HCT116 (cell line): ENCODE results near the gene ITPKB. TPM values are rescaled to one million over a fixed set of nuclear protein-coding genes. Genes with fewer than 3 reads are reported as not detected.

Source experiments
- ATAC-seq: fragments of 200-7000 bp; cut with Tn5 transposase; 2 replicates; pipeline ENCODE4 v1.9.1; 2020; ENCODE audit warnings: mild to moderate bottlenecking, moderate library complexity
- BruUV-seq: library from RNA; stranded (reverse); fragments of 400-500 nt; replicated peaks from 2 replicates; lab custom pipeline; 2021; lab: Mats Ljungman, UMichigan
- CTCF ChIA-PET: fragments of 300-600 bp; sonication (Branson Sonifier 250); formaldehyde crosslinking; loops from one replicate; lab custom pipeline; 2021; ENCODE audit warnings: antibody characterized with exemption; lab: Charles Lee
- POLR2A ChIA-PET: fragments of 300-600, 350-600 bp; sonication (Branson Sonifier 250); formaldehyde crosslinking; loops from one replicate; lab custom pipeline; 2021; ENCODE audit warnings: antibody characterized with exemption; lab: Charles Lee
- RAD21 ChIA-PET, 2 experiments: fragments of 300-600 bp; sonication (Branson Sonifier 250); formaldehyde crosslinking; loops; one replicate each; lab custom pipeline; 2023; ENCODE audit warnings: low total read pairs in 2 of 2; ENCODE audit not compliant: uncharacterized antibody in 2 of 2, unreplicated experiment in 2 of 2, low non-redundant PET in 1 of 2; lab: Charles Lee
- DNase-seq: peaks from one replicate; pipeline ENCODE4 v3.0.0-alpha.2; 2010; ENCODE audit warnings: low read depth, low spot score
- H2AFZ ChIP-seq: fragments of 200-600 bp; shearing (Covaris generic), sonication (generic); 2 replicates; pipeline ENCODE4 v1.6.1; 2017; ENCODE audit warnings: low read depth, mixed run types, mixed read lengths, antibody characterized with exemption, low read length; ENCODE audit not compliant: poor library complexity, severe bottlenecking
- H3K27ac ChIP-seq: 2 replicates; pipeline ENCODE4 v1.5.1; 2012; ENCODE audit warnings: low read depth, low read length
- H3K27me3 ChIP-seq: fragments of 200-600 bp; sonication (generic); 2 replicates; pipeline ENCODE4 v1.6.1; 2016; ENCODE audit warnings: mixed run types, low read length, mixed read lengths; ENCODE audit not compliant: insufficient read depth
- H3K36me3 ChIP-seq, 2 experiments: fragments of 200-500 bp in 1 of 2; fragments of 200-600 bp in 1 of 2; sonication (Bioruptor generic) in 1 of 2; sonication (generic) in 1 of 2; 2 replicates each; pipeline versions ENCODE4 v1.5.1 to v1.6.1; 2014 to 2016; ENCODE audit warnings: low read length in 2 of 2, inconsistent platforms in 1 of 2, mixed read lengths in 1 of 2, mixed run types in 1 of 2; ENCODE audit not compliant: insufficient read depth in 2 of 2, control insufficient read depth in 1 of 2
- H3K4me1 ChIP-seq, 2 experiments: fragments of 200-600 bp in 1 of 2; sonication (generic) in 1 of 2; 2 replicates each; pipeline versions ENCODE4 v1.5.1 to v1.6.1; 2012 to 2017; ENCODE audit warnings: low read length in 2 of 2, inconsistent platforms in 1 of 2, mild to moderate bottlenecking in 1 of 2, mixed read lengths in 1 of 2, mixed run types in 1 of 2, moderate library complexity in 1 of 2; ENCODE audit not compliant: insufficient read depth in 2 of 2, control insufficient read depth in 1 of 2
- H3K4me2 ChIP-seq: fragments of 200-600 bp; sonication (generic); 2 replicates; pipeline ENCODE4 v1.6.1; 2017; ENCODE audit warnings: mixed run types, low read length, mixed read lengths
- H3K4me3 ChIP-seq, 2 experiments: fragments of 200-600 bp in 1 of 2; sonication (generic) in 1 of 2; replicated peaks in 1 of 2; 2 replicates each; pipeline ENCODE4 v1.5.1; 2011 to 2016; ENCODE audit warnings: low read length in 2 of 2, control low read depth in 1 of 2, low read depth in 1 of 2, mild to moderate bottlenecking in 1 of 2, mixed read lengths in 1 of 2, mixed run types in 1 of 2
- H3K79me2 ChIP-seq: fragments of 200-600 bp; sonication (generic); 2 replicates; pipeline ENCODE4 v1.6.1; 2017; ENCODE audit warnings: mild to moderate bottlenecking, mixed run types, low read length, moderate library complexity, mixed read lengths; ENCODE audit not compliant: insufficient read depth
- H3K9ac ChIP-seq: fragments of 200-600 bp; sonication (generic); 2 replicates; pipeline ENCODE4 v1.6.1; 2016; ENCODE audit warnings: low read length, mixed read lengths
- H3K9me2 ChIP-seq: fragments of 200-600 bp; sonication (generic), shearing (Covaris generic); 2 replicates; pipeline ENCODE4 v1.6.1; 2017; ENCODE audit warnings: mixed run types, mild to moderate bottlenecking, moderate library complexity; ENCODE audit not compliant: insufficient read depth
- H3K9me3 ChIP-seq, 2 experiments: fragments of 200-500 bp in 1 of 2; fragments of 200-600 bp in 1 of 2; sonication (Bioruptor generic) in 1 of 2; sonication (generic) in 1 of 2; 2 replicates each; pipeline ENCODE4 v1.6.1; 2014 to 2017; ENCODE audit warnings: low read length in 2 of 2, mixed read lengths in 2 of 2, inconsistent platforms in 1 of 2, low read depth in 1 of 2, mild to moderate bottlenecking in 1 of 2, mixed run types in 1 of 2, moderate library complexity in 1 of 2; ENCODE audit not compliant: control insufficient read depth in 1 of 2, insufficient read depth in 1 of 2
- H4K20me1 ChIP-seq: fragments of 200-600 bp; sonication (generic), shearing (Covaris generic); 2 replicates; pipeline ENCODE4 v1.6.1; 2017; ENCODE audit warnings: mixed run types, mild to moderate bottlenecking, moderate library complexity; ENCODE audit not compliant: insufficient read depth
- CEBPB ChIP-seq: IDR thresholded peaks from 2 replicates; pipeline ENCODE4 v1.6.1; 2012; ENCODE audit warnings: low read depth
- EZH2phosphoT487 ChIP-seq: fragments of 200-600 bp; IDR thresholded peaks from 2 replicates; pipeline ENCODE4 v1.6.1; 2018; ENCODE audit warnings: antibody characterized with exemption, borderline replicate concordance
- POLR2AphosphoS5 ChIP-seq: IDR thresholded peaks from 2 replicates; pipeline ENCODE4 v1.6.1; 2011; ENCODE audit warnings: mild to moderate bottlenecking, low read depth, low read length, moderate library complexity
- intact Hi-C: fragments of 100-400 bp; cut with micrococcal nuclease; formaldehyde crosslinking; loops from 2 replicates; pipeline ENCODE4 v1.10.0; 2022
- total RNA-seq: library from RNA; stranded (reverse); gene quantifications from one replicate; pipeline ENCODE4 v1.2.1, GENCODE V29; 2021; ENCODE audit not compliant: unreplicated experiment

Gene ITPKB
- total RNA-seq, 1 experiment from 2014 or later: 4.4 TPM

DNA sequence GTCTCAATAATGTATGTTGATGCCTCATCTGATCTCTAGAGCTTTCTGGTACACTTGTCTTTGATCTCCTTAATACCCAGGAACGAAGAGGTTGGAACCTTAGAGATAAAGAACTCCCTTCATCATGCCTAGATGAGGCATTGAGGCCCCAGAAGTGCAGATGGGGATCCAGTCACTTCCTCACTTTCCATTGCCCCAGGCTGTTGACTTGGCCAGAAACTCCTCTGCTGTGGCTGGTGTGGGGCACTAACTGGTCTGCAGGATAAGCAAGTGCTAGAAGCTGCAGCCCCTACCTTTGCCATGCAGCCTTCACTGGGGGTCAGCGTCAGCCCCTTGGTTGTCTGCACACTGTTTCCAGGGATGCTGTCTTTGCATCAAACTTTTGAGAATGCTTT, 140.6 kb downstream of the ITPKB start:
- Histone ChIP-seq H3K4me2 (no peak overlapping the region), H3K27me3 (0 out of 2 replicates have a peak, but pooled peaks cover 8% of the 10 kb centered on the region), H3K9me3 (no peaks in the 10 kb centered on the region), H3K9ac (no peak overlapping the region), H3K4me1 (peaks cover 0 to 3% of the 10 kb centered on the region in 2 experiments; a peak in 1 of 4 replicates), H2AFZ (no peak overlapping the region), H4K20me1 (no peaks in the 10 kb centered on the region), H3K9me2 (no peaks in the 10 kb centered on the region), H3K27ac (no peak overlapping the region), H3K4me3 (no peak overlapping the region)
- ATAC-seq: no peak
- ChIA-PET POLR2A (no interaction called here), RAD21 (no interaction called here)
- no TSS peak for BruUV-seq
- intact Hi-C loops: no loop called here
- TF ChIP-seq EZH2phosphoT487: no peak
- TF ChIP-seq POLR2AphosphoS5: no peak
- TF ChIP-seq, all 23 proteins: peak for 0
- CTCF ChIA-PET: interaction anchor here (0.9 kb wide), 1 partner anchor 10 kb away, joined by 3 read pairs; no protein-coding TSS in a partner anchor
- no peak for DNase-seq
- Histone ChIP-seq H3K36me3 (no peaks in the 10 kb centered on the region), H3K79me2 (no peaks in the 10 kb centered on the region)

- Histone ChIP-seq H2AFZ (no peak overlapping the region), H3K4me1 (peaks cover 0 to 3% of the 10 kb centered on the region in 2 experiments; a peak in 1 of 4 replicates), H3K9ac (no peak overlapping the region), H3K9me2 (no peaks in the 10 kb centered on the region), H4K20me1 (no peaks in the 10 kb centered on the region), H3K4me2 (no peak overlapping the region), H3K27me3 (0 out of 2 replicates have a peak, but pooled peaks cover 8% of the 10 kb centered on the region), H3K27ac (no peak overlapping the region), H3K79me2 (no peaks in the 10 kb centered on the region), H3K4me3 (no peak overlapping the region), H3K36me3 (no peaks in the 10 kb centered on the region), H3K9me3 (no peaks in the 10 kb centered on the region)
- intact Hi-C loops: no loop called here
- BruUV-seq: no TSS peak
- DNase-seq (no peak), ATAC-seq (no peak)
- POLR2A ChIA-PET: no interaction called here
- CTCF ChIA-PET: interaction anchor here (0.9 kb wide), 1 partner anchor 11 kb away, joined by 3 read pairs; no protein-coding TSS in a partner anchor
- no peak for TF ChIP-seq CEBPB
- RAD21 ChIA-PET: no interaction called here
Measured at GRCh38 chr1:226597616-226598454, 141.2 kb downstream of the ITPKB start.
